Measurements from ENCODE around the gene OPTC. TPM values are rescaled to one million over a fixed set of nuclear protein-coding genes. Genes with fewer than 3 reads are reported as not detected.
"Not testable (repeated sequence)": the region's sequence is repeated elsewhere in the genome, so short reads cannot be mapped to it uniquely, and the experiment has no call there.

OPTC gene
- total RNA-seq, 2 experiments from 2014 or later: not detected

GRCh38 chr1:203466906-203467549, 26.9 kb upstream of the OPTC start:
- H3K4me1 Mint-ChIP-seq; POLR2A ChIA-PET; H3K4me3 Mint-ChIP-seq; H3K9me3 Mint-ChIP-seq (ENCODE audit: low read depth); H3K36me3 Mint-ChIP-seq (ENCODE audit: low read depth); ATAC-seq; H3K27ac Mint-ChIP-seq; intact Hi-C loops (cut with DNase I, micrococcal nuclease); DNase-seq; H3K27me3 Mint-ChIP-seq: not testable (repeated sequence)
- CTCF ChIA-PET: interaction anchor here (0.8 to 1.3 kb wide), 3 partner anchors 21 to 235 kb away, joined by 3 read pairs; no protein-coding TSS in a partner anchor

- intact Hi-C loops (cut with DNase I, micrococcal nuclease): no loop called here
- Mint-ChIP-seq H3K4me3 (no peak overlapping the region), H3K27me3 (peaks cover 5% of the 10 kb centered on the region), H3K4me1 (no peaks in the 10 kb centered on the region), H3K36me3 (ENCODE audit: low read depth) (no peaks in the 10 kb centered on the region), H3K27ac (no peak overlapping the region), H3K9me3 (ENCODE audit: low read depth) (no peaks in the 10 kb centered on the region)
- POLR2A ChIA-PET: no interaction called here
- ATAC-seq (no peak), DNase-seq (no peak)
- CTCF ChIA-PET: interaction anchor here (0.8 kb wide), 1 partner anchor 21 kb away, joined by 3 read pairs; no protein-coding TSS in a partner anchor
These were observed 26.4 kb upstream of the OPTC start for GRCh38 chr1:203467550-203467921.

DNA sequence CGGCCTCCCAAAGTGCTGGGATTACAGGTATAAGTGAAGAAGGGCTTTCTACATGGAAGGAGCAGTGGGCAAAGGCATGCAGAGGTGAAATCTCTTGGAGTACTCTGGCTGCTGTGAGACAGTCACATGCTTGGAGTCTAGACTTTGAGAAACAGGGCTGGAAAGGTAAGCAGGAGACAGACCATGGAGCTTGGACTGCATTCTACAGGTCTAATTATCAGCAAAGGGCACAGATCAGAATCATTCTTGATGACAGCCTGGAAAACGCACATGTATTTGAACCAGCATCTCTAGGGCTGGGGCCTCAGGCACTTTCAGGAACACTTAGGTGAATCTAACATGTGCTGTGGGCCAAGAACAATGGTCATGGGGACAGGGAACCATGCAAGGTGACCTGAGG, 25.6 kb upstream of the OPTC start:
- H3K9me3 Mint-ChIP-seq (ENCODE audit: low read depth): no peaks in the 10 kb centered on the region
- H3K27ac Mint-ChIP-seq: no peak overlapping the region
- CTCF ChIA-PET: interaction anchor here (1.0 kb wide), 1 partner anchor 125 kb away, joined by 4 read pairs; no protein-coding TSS in a partner anchor
- POLR2A ChIA-PET: no interaction called here
- no peak for DNase-seq
- H3K4me1 Mint-ChIP-seq: no peaks in the 10 kb centered on the region
- no peak for ATAC-seq
- H3K36me3 Mint-ChIP-seq (ENCODE audit: low read depth): no peaks in the 10 kb centered on the region
- intact Hi-C loops (cut with DNase I, micrococcal nuclease): no loop called here
- peaks cover 7% of the 10 kb centered on the region for H3K27me3 Mint-ChIP-seq
- no peak overlapping the region for H3K4me3 Mint-ChIP-seq

GRCh38 chr1:203470240-203470639, 23.7 kb upstream of the OPTC start:
- ChIA-PET POLR2A (no interaction called here), CTCF (no interaction called here)
- ATAC-seq (no peak), DNase-seq (no peak)
- Mint-ChIP-seq H3K36me3 (ENCODE audit: low read depth) (no peaks in the 10 kb centered on the region), H3K4me3 (no peak overlapping the region), H3K27me3 (peaks cover 7% of the 10 kb centered on the region), H3K9me3 (ENCODE audit: low read depth) (no peaks in the 10 kb centered on the region), H3K4me1 (no peaks in the 10 kb centered on the region), H3K27ac (no peak overlapping the region)
- intact Hi-C loops (cut with DNase I, micrococcal nuclease): no loop called here

DNA sequence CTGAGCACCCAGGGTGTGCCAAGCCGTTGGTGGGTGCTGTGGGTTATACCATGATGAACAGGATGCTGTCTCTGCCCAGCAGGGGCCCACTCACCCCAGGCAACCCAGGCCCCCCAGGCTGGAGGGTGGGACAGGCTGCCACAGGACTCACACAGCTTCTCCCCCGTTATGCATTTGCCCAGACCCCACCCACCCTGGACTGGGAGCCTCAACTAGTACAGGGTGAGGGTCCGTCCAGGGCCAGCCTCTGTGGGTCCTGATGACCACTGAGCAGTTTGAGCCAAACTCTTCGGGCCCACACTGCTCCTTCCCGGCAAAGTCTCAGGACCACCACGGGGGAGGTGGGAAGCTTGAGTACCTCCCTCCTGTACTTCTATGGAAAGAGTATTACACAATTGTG, 22.1 kb upstream of the OPTC start:
- Mint-ChIP-seq H3K4me3 (no peak overlapping the region), H3K36me3 (ENCODE audit: low read depth) (no peaks in the 10 kb centered on the region), H3K9me3 (ENCODE audit: low read depth) (no peaks in the 10 kb centered on the region), H3K27ac (no peak overlapping the region), H3K4me1 (no peaks in the 10 kb centered on the region), H3K27me3 (peaks cover 13% of the 10 kb centered on the region)
- ChIA-PET CTCF (interaction anchor here (0.6 kb wide), 1 partner anchor 289 kb away, joined by 3 read pairs; no protein-coding TSS in a partner anchor), POLR2A (no interaction called here)
- DNase-seq: no peak
- intact Hi-C loops (cut with DNase I, micrococcal nuclease): no loop called here
- no peak for ATAC-seq

DNA sequence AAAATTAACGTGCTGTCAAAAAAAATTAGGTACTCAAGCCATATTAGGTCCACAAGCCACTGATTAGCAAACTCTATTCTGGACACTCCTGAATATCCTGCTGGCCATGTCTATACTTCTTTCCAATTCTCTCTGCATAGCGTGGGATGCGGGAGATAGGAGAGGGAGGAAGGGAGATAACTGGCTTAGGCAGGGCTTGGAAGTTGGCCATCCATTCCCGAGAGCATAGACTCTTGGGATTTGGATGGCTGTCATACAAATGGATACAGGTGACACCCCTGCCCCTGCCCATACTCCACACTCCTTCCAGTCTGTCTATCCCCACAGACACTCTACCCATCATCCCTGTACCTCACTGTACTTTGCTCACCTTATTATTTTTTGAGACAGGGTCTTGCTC, 20.7 kb upstream of the OPTC start:
- Mint-ChIP-seq H3K9me3 (ENCODE audit: low read depth) (no peaks in the 10 kb centered on the region), H3K27ac (no peak overlapping the region), H3K27me3 (peaks cover 12% of the 10 kb centered on the region), H3K4me3 (no peak overlapping the region), H3K36me3 (ENCODE audit: low read depth) (no peaks in the 10 kb centered on the region), H3K4me1 (peaks cover 3% of the 10 kb centered on the region)
- ChIA-PET CTCF (no interaction called here), POLR2A (no interaction called here)
- DNase-seq (no peak), ATAC-seq (no peak)
- intact Hi-C loops (cut with DNase I, micrococcal nuclease): no loop called here

DNA sequence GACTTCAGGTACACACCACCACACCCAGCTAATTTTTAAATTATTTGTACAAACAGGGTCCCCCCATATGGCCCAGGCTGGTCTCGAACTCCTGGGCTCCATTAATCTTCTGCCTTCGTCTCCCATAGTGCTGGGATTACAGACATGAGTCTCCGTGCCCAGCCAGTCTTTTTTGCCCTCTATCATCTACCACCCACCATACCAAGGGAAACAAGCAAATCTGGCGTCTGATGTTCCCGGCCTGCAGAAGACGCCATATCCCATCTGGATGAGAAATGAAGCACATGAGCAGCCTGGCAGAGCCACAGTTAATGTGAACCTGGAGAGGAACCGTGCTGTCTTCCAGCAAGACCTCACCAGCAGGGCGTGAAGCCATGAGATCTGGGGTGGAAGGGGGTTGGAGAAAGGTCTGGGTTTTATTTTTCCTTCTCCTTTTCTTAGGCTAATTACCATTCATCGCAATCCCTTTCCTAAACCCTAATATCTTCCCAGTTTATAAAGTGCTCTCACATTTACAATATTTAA, 20.1 kb upstream of the OPTC start:
- DNase-seq: no peak
- Mint-ChIP-seq H3K4me1 (peaks cover 3% of the 10 kb centered on the region), H3K27ac (no peak overlapping the region), H3K9me3 (ENCODE audit: low read depth) (no peaks in the 10 kb centered on the region), H3K4me3 (no peak overlapping the region), H3K27me3 (peaks cover 9% of the 10 kb centered on the region), H3K36me3 (ENCODE audit: low read depth) (no peaks in the 10 kb centered on the region)
- POLR2A ChIA-PET: no interaction called here
- ATAC-seq: no peak
- intact Hi-C loops (cut with DNase I, micrococcal nuclease): no loop called here
- CTCF ChIA-PET: interaction anchor here (0.9 to 1.0 kb wide), 2 partner anchors 205 to 206 kb away, joined by 3 read pairs; no protein-coding TSS in a partner anchor

GRCh38 chr1:203475012-203475981, 18.7 kb upstream of the OPTC start, which contains the start of gene PRELP:
TSS of gene PRELP (plus strand) at chr1:203475806. CDS start at chr1:203483185, 7,379 bp downstream.
- POLR2A ChIA-PET: no interaction called here

DNA sequence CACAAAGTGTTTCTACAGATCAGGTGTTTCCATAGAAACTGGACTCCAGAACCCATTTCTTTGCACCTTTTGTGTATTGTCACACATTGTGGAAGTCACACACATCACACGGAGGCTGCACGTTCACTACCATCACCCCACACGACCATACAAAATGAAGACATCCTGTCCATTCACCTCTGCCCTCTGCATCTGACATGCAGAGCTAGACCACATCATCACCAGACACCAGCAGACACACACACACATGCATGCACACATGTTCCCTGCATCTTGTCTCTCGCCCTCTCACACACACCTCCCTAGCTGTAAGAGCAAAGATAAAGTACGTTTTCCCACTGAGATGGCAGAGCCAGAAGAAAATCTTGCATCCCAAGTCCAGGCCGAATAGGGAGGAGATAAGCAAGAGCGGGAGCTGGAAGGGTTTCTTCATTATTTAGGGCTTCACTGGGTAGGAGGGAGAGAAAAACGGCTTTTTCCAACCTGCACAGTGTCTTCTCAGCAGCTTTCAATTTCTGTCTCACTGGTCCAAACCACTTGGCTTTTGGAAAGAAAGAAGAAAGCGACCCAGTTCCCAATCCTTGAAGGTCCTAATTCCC, 17.6 kb upstream of the OPTC start:
- DNase-seq (no peak), ATAC-seq (no peak)
- Mint-ChIP-seq H3K4me3 (no peak overlapping the region), H3K4me1 (peaks cover 3% of the 10 kb centered on the region), H3K9me3 (ENCODE audit: low read depth) (no peaks in the 10 kb centered on the region), H3K27ac (no peak overlapping the region), H3K36me3 (ENCODE audit: low read depth) (no peaks in the 10 kb centered on the region), H3K27me3 (peaks cover 9% of the 10 kb centered on the region)
- ChIA-PET CTCF (interaction anchor here (0.6 to 1.6 kb wide), 3 partner anchors 10 to 209 kb away, joined by 3 to 5 read pairs (median 4); no protein-coding TSS in a partner anchor), POLR2A (no interaction called here)
- intact Hi-C loops (cut with DNase I, micrococcal nuclease): no loop called here

More at GRCh38 chr1:203475012-203475981, 18.7 kb upstream of the OPTC start, which contains the start of gene PRELP:
- peaks cover 9% of the 10 kb centered on the region for H3K27me3 Mint-ChIP-seq
- intact Hi-C loops (cut with DNase I, micrococcal nuclease): no loop called here
- H3K27ac Mint-ChIP-seq: no peak within 1 kb of the TSS
- H3K4me1 Mint-ChIP-seq: peaks cover 3% of the 10 kb centered on the region
- CTCF ChIA-PET: interaction anchor here (0.6 to 1.0 kb wide), 4 partner anchors 134 to 1011 kb away, joined by 3 to 4 read pairs (median 3); no protein-coding TSS in a partner anchor
- no peak for ATAC-seq
- no peaks in the 10 kb centered on the region for H3K9me3 Mint-ChIP-seq (ENCODE audit: low read depth)
- no peak within 1 kb of the TSS for H3K4me3 Mint-ChIP-seq
- no peak for DNase-seq
- no peaks in the 10 kb centered on the region for H3K36me3 Mint-ChIP-seq (ENCODE audit: low read depth)

- DNase-seq (no peak), ATAC-seq (no peak)
- ChIA-PET CTCF (interaction anchor here (0.7 to 1.6 kb wide), 3 partner anchors 136 to 726 kb away, joined by 3 to 5 read pairs (median 4); no protein-coding TSS in a partner anchor), POLR2A (no interaction called here)
- intact Hi-C loops (cut with DNase I, micrococcal nuclease): no loop called here
- Mint-ChIP-seq H3K27ac (no peak overlapping the region), H3K4me3 (no peak overlapping the region), H3K9me3 (ENCODE audit: low read depth) (no peaks in the 10 kb centered on the region), H3K4me1 (peaks cover 3% of the 10 kb centered on the region), H3K27me3 (peaks cover 6% of the 10 kb centered on the region), H3K36me3 (ENCODE audit: low read depth) (no peaks in the 10 kb centered on the region)
These were observed 16.2 kb upstream of the OPTC start for GRCh38 chr1:203477748-203478147.

DNA sequence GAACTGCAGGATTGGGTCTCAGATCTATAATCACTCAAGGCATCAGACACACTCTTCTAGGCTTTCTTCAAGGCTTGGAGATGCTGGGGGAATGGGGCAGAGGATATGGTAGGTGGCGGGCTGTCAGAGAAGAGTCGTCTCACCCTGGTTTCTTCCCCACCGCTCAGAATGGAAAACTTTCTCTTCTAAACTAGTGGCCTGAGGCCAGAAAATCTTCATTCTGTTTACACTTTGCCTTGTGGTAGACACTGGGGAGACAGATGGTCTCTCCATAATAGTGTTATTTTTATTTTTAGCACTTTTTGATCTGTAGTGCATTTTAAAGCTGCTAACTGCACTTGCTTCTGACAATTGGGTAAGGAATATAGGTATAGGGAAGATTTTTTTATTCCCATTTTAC, 15.7 kb upstream of the OPTC start:
- Mint-ChIP-seq H3K4me1 (peaks cover 3% of the 10 kb centered on the region), H3K36me3 (ENCODE audit: low read depth) (no peaks in the 10 kb centered on the region), H3K4me3 (no peak overlapping the region), H3K27me3 (peaks cover 6% of the 10 kb centered on the region), H3K27ac (no peak overlapping the region), H3K9me3 (ENCODE audit: low read depth) (no peaks in the 10 kb centered on the region)
- intact Hi-C loops (cut with DNase I, micrococcal nuclease): no loop called here
- ATAC-seq (no peak), DNase-seq (no peak)
- POLR2A ChIA-PET: no interaction called here
- CTCF ChIA-PET: interaction anchor here (0.7 to 1.6 kb wide), 4 partner anchors 53 to 726 kb away, joined by 3 to 5 read pairs (median 4); no protein-coding TSS in a partner anchor
